Stomach (tissue), 4 donors: Measurements from ENCODE around the gene PRDX3.

Experiments used
- CTCF ChIP-seq, 7 experiments: fragments of 450-650 bp in 4 of 7; fragments of 200-600 bp in 3 of 7; sonication (generic) in 3 of 7; IDR thresholded peaks; one replicate each; pipeline ENCODE4 v1.5.1; 2016 to 2019; ENCODE audit warnings: antibody characterized with exemption in 7 of 7, control low read depth in 2 of 7, mild to moderate bottlenecking in 1 of 7
- POLR2A ChIP-seq, 4 donors: fragments of 450-650 bp; IDR thresholded peaks; one replicate each; pipeline ENCODE4 v1.6.1; 2016; ENCODE audit warnings: antibody characterized with exemption in 4 of 4, control low read depth in 2 of 4, mild to moderate bottlenecking in 1 of 4, moderate library complexity in 1 of 4

- TF ChIP-seq CTCF (IDR thresholded peaks at IDR 0.05) = no peak
- no peak for TF ChIP-seq POLR2A (IDR thresholded peaks at IDR 0.05)
Observed at GRCh38 chr10:119120875-119121274, 57.7 kb downstream of the PRDX3 start.
